ENCODE data around the gene CD86. TPM values are rescaled to one million over a fixed set of nuclear protein-coding genes. Genes with fewer than 3 reads are reported as not detected.

CD86 gene
- total RNA-seq, 2 donors from 2014 or later: 0.57 to 5.6 TPM

- H3K27me3 ChIP-seq: no peaks in the 10 kb centered on the region
- H3K4me3 ChIP-seq: no peak overlapping the region
- intact Hi-C loops (cut with DNase I): no loop called here
- H3K9me3 ChIP-seq: no peaks in the 10 kb centered on the region
- H3K27ac ChIP-seq: no peak overlapping the region
- H3K4me1 ChIP-seq: no peaks in the 10 kb centered on the region
- TF ChIP-seq CTCF (IDR thresholded peaks at IDR 0.05): no peak
- DNase-seq: no peak
- H3K9ac ChIP-seq (ENCODE audit: low read depth in 2 of 2, low read length in 2 of 2): no peak overlapping the region
- H3K36me3 ChIP-seq: no peaks in the 10 kb centered on the region
Observed at GRCh38 chr3:122023335-122023910, 31.7 kb upstream of the CD86 start.

GRCh38 chr3:122024800-122025199, 30.4 kb upstream of the CD86 start:
- intact Hi-C loops (cut with DNase I): no loop called here
- Histone ChIP-seq H3K4me3 (no peak overlapping the region), H3K27ac (no peak overlapping the region), H3K4me1 (no peaks in the 10 kb centered on the region), H3K9me3 (no peaks in the 10 kb centered on the region), H3K36me3 (no peaks in the 10 kb centered on the region), H3K9ac (ENCODE audit: low read depth in 2 of 2, low read length in 2 of 2) (no peak overlapping the region), H3K27me3 (no peaks in the 10 kb centered on the region)
- no peak for TF ChIP-seq CTCF (IDR thresholded peaks at IDR 0.05)
- DNase-seq: no peak

- DNase-seq: no peak
- no peaks in the 10 kb centered on the region for H3K27me3 ChIP-seq
- H3K4me1 ChIP-seq: no peaks in the 10 kb centered on the region
- H3K9me3 ChIP-seq: no peaks in the 10 kb centered on the region
- H3K4me3 ChIP-seq: no peak overlapping the region
- H3K36me3 ChIP-seq: no peaks in the 10 kb centered on the region
- TF ChIP-seq CTCF (IDR thresholded peaks at IDR 0.05): no peak
- intact Hi-C loops (cut with DNase I): no loop called here
- H3K27ac ChIP-seq: no peak overlapping the region
- no peak overlapping the region for H3K9ac ChIP-seq (ENCODE audit: low read depth in 2 of 2, low read length in 2 of 2)
Observed at GRCh38 chr3:122025296-122025695, 29.9 kb upstream of the CD86 start.

- H3K9me3 ChIP-seq: no peaks in the 10 kb centered on the region
- H3K9ac ChIP-seq (ENCODE audit: low read depth in 2 of 2, low read length in 2 of 2): no peak overlapping the region
- no peak overlapping the region for H3K4me3 ChIP-seq
- no peaks in the 10 kb centered on the region for H3K27me3 ChIP-seq
- no peak overlapping the region for H3K27ac ChIP-seq
- TF ChIP-seq CTCF (IDR thresholded peaks at IDR 0.05): no peak
- no peak for DNase-seq
- no peaks in the 10 kb centered on the region for H3K36me3 ChIP-seq
- no peaks in the 10 kb centered on the region for H3K4me1 ChIP-seq
- intact Hi-C loops (cut with DNase I): no loop called here
Observed at GRCh38 chr3:122030381-122031122, 24.6 kb upstream of the CD86 start.

- Histone ChIP-seq H3K9me3 (no peaks in the 10 kb centered on the region), H3K4me1 (no peaks in the 10 kb centered on the region), H3K9ac (ENCODE audit: low read depth in 2 of 2, low read length in 2 of 2) (no peak overlapping the region), H3K27ac (no peak overlapping the region), H3K27me3 (no peaks in the 10 kb centered on the region), H3K36me3 (no peaks in the 10 kb centered on the region), H3K4me3 (no peak overlapping the region)
- intact Hi-C loops (cut with DNase I): no loop called here
- no peak for TF ChIP-seq CTCF (IDR thresholded peaks at IDR 0.05)
- no peak for DNase-seq
Observed at GRCh38 chr3:122031123-122031468, 24.1 kb upstream of the CD86 start.

All from colonic mucosa (tissue), 4 donors.